IPS DF 19.7 (cell line): ENCODE results near the gene CFAP58.

Experiments
- DNase-seq: peaks from one replicate; pipeline ENCODE4 v3.0.0-alpha.2; 2013; ENCODE audit warnings: low read depth, low spot score

The CFAP58 gene

GRCh38 chr10:104334561-104334960, 19.1 kb upstream of the CFAP58 start:
- DNase-seq = no peak

- DNase-seq = no peak
Observed at GRCh38 chr10:104334965-104335650, 18.5 kb upstream of the CFAP58 start.

- no peak for DNase-seq
Observed at GRCh38 chr10:104336821-104337467, 16.7 kb upstream of the CFAP58 start.

GRCh38 chr10:104337521-104337984, 16.1 kb upstream of the CFAP58 start:
- no peak for DNase-seq

GRCh38 chr10:104337985-104338735, 15.5 kb upstream of the CFAP58 start, which contains the start of gene ITPRIP:
Gene ITPRIP (minus strand): TSS chr10:104338465. CDS start chr10:104316051, 22,414 bp downstream.
- no peak for DNase-seq

GRCh38 chr10:104339469-104340110, 14.0 kb upstream of the CFAP58 start:
- no peak for DNase-seq

GRCh38 chr10:104340111-104340526, 13.5 kb upstream of the CFAP58 start:
- no peak for DNase-seq

GRCh38 chr10:104340641-104341040, 13.0 kb upstream of the CFAP58 start:
- DNase-seq = no peak

- DNase-seq = no peak
Observed at GRCh38 chr10:104342941-104343411, 10.7 kb upstream of the CFAP58 start.

GRCh38 chr10:104344219-104344618, 9.4 kb upstream of the CFAP58 start:
- no peak for DNase-seq

GRCh38 chr10:104345515-104345914, 8.1 kb upstream of the CFAP58 start:
- no peak for DNase-seq

GRCh38 chr10:104345941-104346340, 7.7 kb upstream of the CFAP58 start:
- DNase-seq = no peak

GRCh38 chr10:104347295-104348045, 6.2 kb upstream of the CFAP58 start:
- DNase-seq = no peak

- no peak for DNase-seq
Observed at GRCh38 chr10:104348601-104349000, 5.0 kb upstream of the CFAP58 start.

- no peak for DNase-seq
Observed at GRCh38 chr10:104349623-104350126, 4.0 kb upstream of the CFAP58 start.

GRCh38 chr10:104350127-104350635, 3.5 kb upstream of the CFAP58 start:
- no peak for DNase-seq

GRCh38 chr10:104351061-104351702, 2.5 kb upstream of the CFAP58 start:
- no peak for DNase-seq

GRCh38 chr10:104351919-104352318, 1.7 kb upstream of the CFAP58 start:
- no peak for DNase-seq

- no peak for DNase-seq
Observed at GRCh38 chr10:104359811-104360210, 6.2 kb downstream of the CFAP58 start.

GRCh38 chr10:104367904-104368303, 14.3 kb downstream of the CFAP58 start:
- no peak for DNase-seq
